ENCODE results near the gene TBC1D22A. TPM values are rescaled to one million over a fixed set of nuclear protein-coding genes. Genes with fewer than 3 reads are reported as not detected.

TBC1D22A gene
- total and polyA plus RNA-seq, 9 of the 15 experiments (the other 6 are each of a cell fraction or from before 2014, with no cell fraction given): 0.20 to 11.5 (median 5.2) TPM

GRCh38 chr22:46813816-46814597 is 51.6 kb downstream of the TBC1D22A start (continued):
- no peak for TF ChIP-seq REST (IDR thresholded peaks at IDR 0.05; ENCODE audit: borderline replicate concordance)
- TF ChIP-seq REST (CRISPR knock-in tag; IDR thresholded peaks at IDR 0.05; ENCODE audit: low read depth): no peak
- TF ChIP-seq KAT7 (CRISPR knock-in tag; IDR thresholded peaks at IDR 0.05; ENCODE audit: borderline replicate concordance): no peak
- no peak for TF ChIP-seq ZNF518B (CRISPR knock-in tag; IDR thresholded peaks at IDR 0.05)
- TF ChIP-seq GATAD2A (IDR thresholded peaks at IDR 0.05): no peak
- no peak for TF ChIP-seq E2F5 (CRISPR knock-in tag; IDR thresholded peaks at IDR 0.05)

Data from K562 (cell line).